GM12878 (cell line): Measurements from ENCODE around the gene TNFRSF11A.

Source experiments
- POLR2A ChIP-seq: IDR thresholded peaks from 2 replicates; pipeline ENCODE4 v1.6.1; 2011; ENCODE audit warnings: low read depth, mild to moderate bottlenecking, low read length
- TF ChIP-seq, protein P1 (sequence below): fragments of 450-650 bp; IDR thresholded peaks from 2 replicates; pipeline ENCODE4 v1.6.1; 2017; ENCODE audit warnings: mild to moderate bottlenecking

DNA sequence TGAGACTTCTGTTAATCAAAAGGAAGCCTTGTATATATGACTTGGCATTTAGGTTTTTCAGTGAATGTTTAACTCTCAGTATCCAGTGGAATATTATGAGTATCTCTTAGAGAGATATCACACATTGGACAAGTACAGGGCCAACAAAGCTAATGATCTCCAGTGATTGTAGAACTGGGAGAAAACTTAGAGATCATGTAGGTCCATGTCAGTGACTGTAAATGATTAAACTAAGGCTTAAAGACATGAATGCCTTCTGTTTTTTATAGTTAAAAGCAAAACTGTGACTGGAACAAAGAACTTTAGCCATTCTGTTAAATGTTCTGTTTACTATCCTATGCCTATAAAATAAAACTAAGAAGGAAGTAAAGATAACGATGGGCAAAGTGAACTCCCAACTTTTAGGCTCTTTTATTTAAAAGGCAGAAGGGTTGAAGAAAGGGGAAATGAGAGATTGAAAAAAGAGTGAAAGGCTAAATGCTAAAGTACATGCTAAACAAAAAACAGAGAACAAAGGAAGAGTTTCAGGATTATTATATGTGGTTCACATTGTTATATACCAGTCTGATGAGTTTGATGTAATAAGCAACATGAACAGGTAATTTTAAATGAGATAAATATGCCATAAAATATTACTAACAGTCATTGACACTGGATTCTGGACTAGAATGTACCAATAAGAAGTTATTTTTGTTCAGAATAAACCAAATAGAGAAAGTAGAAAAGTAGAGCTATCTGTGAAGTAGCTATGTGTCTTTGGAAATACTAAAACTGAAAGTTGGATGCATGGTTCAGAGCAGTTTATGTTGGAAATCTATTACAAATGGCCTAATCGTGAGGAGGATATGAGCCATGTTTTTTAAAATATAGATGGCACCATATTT lies 37.1 kb upstream of the TNFRSF11A start:
- TF ChIP-seq, protein P1, sequence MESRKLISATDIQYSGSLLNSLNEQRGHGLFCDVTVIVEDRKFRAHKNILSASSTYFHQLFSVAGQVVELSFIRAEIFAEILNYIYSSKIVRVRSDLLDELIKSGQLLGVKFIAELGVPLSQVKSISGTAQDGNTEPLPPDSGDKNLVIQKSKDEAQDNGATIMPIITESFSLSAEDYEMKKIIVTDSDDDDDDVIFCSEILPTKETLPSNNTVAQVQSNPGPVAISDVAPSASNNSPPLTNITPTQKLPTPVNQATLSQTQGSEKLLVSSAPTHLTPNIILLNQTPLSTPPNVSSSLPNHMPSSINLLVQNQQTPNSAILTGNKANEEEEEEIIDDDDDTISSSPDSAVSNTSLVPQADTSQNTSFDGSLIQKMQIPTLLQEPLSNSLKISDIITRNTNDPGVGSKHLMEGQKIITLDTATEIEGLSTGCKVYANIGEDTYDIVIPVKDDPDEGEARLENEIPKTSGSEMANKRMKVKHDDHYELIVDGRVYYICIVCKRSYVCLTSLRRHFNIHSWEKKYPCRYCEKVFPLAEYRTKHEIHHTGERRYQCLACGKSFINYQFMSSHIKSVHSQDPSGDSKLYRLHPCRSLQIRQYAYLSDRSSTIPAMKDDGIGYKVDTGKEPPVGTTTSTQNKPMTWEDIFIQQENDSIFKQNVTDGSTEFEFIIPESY = no peak
- no peak for TF ChIP-seq POLR2A
